Measurements from ENCODE around the gene PPM1N.

Gene PPM1N, protein sequence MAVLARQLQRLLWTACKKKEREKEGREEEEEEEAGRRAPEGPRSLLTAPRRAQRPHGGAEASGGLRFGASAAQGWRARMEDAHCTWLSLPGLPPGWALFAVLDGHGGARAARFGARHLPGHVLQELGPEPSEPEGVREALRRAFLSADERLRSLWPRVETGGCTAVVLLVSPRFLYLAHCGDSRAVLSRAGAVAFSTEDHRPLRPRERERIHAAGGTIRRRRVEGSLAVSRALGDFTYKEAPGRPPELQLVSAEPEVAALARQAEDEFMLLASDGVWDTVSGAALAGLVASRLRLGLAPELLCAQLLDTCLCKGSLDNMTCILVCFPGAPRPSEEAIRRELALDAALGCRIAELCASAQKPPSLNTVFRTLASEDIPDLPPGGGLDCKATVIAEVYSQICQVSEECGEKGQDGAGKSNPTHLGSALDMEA

DNA sequence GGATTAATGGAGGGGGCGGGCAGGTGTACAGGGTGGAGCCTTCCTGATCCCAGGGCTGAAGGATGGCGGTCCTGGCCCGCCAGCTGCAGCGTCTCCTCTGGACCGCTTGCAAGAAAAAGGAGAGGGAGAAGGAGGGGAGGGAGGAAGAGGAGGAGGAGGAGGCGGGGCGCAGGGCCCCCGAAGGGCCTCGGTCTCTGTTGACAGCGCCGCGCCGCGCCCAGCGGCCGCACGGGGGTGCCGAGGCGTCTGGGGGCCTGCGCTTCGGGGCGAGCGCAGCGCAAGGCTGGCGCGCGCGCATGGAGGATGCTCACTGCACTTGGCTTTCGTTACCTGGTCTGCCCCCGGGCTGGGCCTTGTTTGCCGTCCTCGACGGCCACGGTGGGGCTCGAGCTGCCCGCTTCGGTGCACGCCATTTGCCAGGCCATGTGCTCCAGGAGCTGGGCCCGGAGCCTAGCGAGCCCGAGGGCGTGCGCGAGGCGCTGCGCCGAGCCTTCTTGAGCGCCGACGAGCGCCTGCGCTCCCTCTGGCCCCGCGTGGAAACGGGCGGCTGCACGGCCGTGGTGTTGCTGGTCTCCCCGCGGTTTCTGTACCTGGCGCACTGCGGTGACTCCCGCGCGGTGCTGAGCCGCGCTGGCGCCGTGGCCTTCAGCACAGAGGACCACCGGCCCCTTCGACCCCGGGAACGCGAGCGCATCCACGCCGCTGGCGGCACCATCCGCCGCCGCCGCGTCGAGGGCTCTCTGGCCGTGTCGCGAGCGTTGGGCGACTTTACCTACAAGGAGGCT lies at the start of gene PPM1N:
PPM1N (plus strand) TSS at position 33 of the 785 bp plus-strand sequence; CDS start at position 63, 30 bp downstream.
- DNase-seq (ENCODE audit: low read depth in 2 of 2): peak in 1 of 2 donors; percentile 50

DNA sequence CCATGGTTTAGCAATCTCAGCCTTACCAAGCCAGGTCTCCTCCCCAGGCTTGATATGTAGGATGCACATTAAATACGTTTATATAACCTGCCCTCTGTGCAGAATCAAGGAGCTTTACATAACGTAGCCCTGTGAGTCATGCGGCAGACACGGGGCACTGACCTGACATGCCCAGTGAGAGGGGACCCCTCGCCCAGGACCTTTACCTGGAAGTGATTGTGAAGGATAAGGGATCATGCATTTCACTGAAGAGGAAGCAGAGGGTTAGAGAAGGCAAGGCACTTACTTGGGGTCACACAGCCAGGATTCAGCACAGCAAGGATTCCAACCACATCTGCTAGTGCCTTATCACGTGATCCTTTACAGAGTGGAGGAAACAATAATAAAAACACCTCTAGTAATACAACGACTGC lies 49.4 kb upstream of the PPM1N start:
- no peak for DNase-seq (ENCODE audit: low read depth in 2 of 2)

DNA sequence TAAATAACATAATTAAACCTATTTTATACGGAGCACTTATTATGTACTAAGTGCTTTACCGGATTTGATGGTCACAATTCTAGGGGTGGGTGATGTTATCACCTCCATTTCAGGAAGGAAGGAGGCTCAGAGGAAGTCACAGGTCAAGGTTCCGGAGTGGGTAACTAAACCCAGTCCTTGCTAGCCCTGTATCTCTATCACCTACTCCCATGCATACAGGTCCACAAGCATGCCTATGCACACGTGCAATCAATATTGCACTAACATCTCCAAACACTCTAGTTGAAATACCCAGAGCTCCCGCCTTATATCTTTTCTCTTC lies 48.3 kb upstream of the PPM1N start:
- DNase-seq (ENCODE audit: low read depth in 2 of 2): no peak

DNA sequence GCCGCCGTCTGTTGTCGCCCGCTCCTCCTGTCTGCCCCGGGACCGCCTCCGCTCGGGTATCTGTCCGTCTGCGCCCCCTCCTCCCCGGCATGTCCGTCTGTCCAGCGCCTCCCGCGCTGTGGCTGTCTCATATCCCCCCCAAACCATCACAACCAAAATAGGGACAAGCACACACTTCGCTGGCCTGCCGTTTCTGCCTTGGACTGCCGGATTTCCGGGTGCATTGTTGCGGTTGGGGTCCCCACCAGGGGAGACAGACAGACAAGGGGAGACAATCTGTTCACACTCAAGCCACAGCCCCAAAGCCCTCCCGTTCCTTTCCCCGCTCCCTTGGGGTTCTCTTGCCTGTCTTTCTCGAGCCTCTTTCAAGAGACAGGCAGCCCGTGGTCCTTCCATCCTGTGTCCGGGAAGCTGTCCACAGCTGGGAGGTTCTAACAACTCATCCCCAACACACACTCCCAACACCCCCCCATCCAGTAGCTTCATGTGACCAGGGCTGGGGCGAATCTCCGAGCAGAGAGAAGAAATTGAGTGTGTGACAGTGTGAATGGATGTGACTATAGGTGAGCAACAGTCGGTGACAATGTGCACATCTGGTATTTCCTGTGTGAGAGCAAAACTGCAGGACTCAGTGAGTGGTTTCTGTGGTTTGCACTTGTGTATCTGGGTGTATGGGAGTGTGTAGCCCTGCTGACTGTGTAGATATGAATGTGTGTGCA lies 47.0 kb upstream of the PPM1N start:
- no peak for DNase-seq (ENCODE audit: low read depth in 2 of 2)

DNA sequence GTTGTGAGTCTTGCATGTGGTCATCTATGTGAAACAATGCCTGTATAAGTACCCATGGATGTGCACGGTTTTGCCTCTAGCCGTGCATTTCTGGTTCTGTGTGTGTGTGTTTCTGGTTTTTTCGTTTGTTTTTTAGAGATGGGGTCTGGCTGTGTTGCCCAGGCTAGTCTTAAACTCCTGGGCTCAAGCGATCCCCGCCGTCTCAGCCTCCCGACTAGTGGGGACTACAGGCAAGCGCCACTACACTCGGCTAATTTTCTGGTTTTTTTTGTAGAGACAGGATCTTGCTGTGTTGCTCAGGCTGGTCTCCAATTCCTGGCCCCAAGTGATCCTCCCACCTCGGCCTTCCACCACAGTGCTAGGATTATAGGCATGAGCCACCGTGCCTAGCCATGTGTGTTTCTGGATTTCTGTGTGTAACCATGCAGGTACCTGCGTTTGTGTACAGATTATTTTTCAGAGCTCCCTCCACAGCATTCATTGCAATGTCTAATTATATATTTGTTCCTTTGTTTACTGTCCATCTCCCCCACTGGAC lies 46.3 kb upstream of the PPM1N start:
- DNase-seq (ENCODE audit: low read depth in 2 of 2): no peak

DNA sequence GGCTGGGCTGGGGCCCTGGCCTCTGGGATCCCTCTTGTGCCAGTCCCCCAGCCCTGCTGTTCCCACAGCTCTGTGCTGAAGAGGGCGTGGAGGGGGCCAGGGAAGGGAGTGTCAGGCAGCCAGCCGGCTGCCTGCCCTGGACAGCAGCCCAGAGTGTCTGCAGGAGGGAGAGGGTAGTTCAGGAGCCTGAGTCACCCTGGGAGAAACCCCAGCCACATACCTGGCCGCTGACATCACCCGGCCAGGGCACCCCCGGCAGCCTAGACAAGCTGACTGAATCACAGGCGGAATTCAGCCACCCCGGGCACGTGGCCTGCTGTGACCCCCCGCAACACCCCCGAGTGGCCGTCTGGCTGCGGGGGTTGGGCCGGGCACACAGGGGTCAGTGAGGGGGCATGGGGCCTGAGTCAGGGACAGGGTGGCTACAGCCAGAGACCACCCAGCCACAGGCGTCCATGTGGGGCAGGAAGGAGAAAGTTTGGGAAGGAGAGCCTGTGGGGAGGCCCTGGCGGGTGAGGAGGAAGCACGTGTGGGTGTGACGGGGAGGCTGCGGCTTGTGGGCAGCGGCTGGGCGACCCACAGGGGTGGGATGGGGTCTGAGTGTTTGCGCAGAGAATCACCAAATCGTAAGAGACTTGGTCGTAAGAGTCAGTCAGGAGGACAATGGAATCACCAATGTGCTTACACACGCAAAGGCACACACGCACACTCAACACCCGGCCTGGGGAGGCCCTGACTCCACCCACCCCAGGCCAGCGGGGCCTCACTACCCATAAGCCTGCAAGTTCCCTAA lies 42.3 kb upstream of the PPM1N start:
- peak in 1 of 2 donors; percentile 59 for DNase-seq (ENCODE audit: low read depth in 2 of 2)

DNA sequence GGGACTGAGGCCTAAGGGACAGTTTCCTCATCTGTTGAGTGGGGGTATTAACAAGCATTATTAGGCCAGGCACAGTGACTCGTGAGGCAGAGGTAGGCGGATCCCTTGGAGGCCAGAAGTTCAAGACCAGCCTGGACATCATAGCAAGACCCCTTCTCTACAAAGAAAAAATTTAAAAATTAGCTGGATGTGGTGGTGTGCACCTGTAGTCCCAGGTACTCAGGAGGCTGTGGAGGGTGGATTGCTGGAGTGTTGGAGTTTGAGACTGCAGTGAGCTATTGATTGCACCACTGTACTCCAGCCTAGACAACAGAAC lies 41.8 kb upstream of the PPM1N start:
- DNase-seq (ENCODE audit: low read depth in 2 of 2): no peak

DNA sequence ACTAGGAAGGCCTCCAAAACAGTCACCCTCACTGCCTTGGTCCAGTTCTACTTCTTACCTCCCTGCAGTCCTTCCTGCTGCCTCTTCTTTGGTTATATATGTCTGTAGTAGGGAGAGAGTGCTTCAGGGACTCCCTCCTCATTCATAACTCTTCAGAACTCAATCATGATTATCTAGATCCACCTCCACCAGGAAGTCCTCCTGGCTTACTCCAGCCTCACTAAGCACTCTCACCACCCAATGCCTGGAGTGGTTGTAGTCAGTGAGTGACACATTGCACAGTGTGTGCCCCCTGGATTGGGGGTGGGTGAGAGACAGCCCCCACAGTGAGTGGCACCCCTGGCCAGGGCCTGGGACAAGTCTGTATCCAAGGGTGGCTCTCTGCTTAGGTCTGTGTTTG lies 40.5 kb upstream of the PPM1N start:
- no peak for DNase-seq (ENCODE audit: low read depth in 2 of 2)

DNA sequence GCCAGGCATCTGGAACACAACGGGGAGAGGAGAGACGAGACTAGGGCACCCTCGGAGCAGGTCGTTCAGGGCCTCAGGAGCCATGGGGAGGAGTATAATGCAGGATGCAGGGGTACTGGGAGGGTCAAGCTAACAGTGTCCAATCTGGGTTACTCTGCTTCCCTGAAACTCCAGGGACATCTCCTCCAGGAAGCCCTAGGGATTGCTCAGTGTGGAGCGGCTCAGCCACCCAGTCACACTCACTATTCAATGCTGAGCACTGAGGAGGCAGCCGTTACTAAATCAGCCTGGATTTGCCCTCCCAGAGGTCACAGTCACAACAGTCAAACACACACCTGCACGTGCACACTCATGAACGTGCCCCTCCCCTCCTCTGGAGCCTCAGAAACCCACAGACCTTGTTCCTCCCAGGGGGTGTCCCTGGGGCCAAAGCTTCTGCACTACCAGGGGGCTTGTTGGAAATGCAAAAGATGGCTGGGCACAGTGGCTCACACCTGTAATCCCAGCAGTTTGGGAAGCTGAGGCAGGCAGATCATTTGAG lies 37.4 kb upstream of the PPM1N start:
- DNase-seq (ENCODE audit: low read depth in 2 of 2): no peak

DNA sequence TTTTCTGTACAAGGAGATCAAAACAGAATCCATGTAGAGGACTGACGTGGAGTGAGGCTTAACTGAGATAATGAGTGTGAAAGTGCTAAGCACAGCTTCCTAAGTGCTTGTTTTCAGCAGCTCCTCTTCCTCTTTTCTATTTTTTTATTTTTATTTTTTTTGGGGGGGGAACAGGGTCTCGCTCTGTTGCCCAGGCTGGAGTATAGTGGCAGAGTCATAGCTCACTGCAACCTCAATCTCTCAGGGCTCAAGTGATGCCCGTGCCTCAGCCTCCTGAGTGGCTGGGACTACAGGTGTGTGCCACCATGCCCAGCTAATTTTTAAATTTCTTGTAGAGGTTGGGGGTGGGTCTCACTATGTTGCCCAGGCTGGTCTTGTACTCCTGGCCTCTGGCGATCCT lies 36.1 kb upstream of the PPM1N start:
- DNase-seq (ENCODE audit: low read depth in 2 of 2): no peak

DNA sequence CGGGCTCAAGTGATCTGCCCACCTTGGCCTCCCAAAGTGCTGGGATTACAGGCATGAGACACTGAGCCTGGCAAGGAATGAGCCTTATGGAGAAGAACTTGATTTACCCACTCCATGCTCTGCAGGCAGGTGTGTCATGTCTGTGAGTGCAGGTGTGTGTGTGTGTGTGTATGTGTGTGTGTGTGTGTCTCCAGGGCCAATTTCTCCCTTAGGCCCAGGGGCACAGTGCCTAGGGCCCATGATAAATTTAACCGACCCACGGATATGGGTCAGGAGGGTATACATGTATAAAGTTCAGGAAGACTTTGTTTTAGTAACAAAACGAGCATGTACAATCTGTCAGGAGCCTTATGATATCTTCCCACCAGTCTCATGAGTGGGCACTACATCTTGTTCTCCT lies 35.0 kb upstream of the PPM1N start:
- DNase-seq (ENCODE audit: low read depth in 2 of 2): no peak

DNA sequence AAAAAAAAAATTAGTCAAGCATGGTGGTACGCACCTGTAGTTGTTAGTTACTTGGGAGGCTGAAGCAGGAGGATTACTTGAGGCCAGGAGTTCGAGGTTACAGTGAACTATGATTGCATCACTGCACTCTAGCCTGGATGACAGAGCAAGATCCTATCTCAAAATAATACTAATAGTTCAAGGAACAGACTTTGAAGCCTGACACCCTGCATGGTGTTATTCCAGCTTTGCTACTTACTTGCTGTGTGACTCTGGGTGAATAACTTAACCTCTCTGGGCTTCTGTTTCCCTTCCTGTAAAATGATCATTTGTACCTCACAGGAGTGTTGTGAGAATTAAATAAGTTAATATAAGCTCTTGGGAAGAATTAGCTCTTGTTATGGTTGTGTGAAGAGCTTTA lies 34.0 kb upstream of the PPM1N start:
- no peak for DNase-seq (ENCODE audit: low read depth in 2 of 2)

DNA sequence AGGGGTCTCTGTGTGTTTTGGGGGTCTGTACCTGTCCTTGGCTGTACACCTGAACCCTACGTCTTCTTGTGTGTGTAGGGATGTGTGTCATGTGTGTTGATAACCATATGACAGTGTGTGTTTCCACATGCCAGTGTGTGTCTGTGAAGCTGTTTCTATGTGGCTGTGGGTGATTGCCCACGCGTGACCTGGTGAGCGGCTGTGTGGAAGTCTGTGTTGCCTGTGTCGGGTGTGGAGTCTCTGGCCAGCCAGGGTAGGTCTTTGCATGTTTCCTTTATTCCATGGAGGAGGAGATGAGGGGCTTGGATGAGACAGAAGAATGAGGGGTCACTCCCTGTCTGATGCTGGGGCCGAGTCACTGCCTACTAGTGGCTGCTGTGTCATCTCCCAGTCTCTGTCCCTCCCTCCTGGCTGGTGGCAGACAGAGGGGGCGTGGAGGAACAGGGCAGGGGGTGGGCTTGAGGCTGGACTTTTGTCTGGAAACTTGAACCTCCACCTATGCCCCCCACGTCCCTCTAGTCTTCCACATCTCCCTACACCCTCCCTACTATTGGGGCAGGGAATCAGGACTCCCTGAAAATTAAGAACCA lies 33.3 kb upstream of the PPM1N start:
- DNase-seq (ENCODE audit: low read depth in 2 of 2): no peak

DNA sequence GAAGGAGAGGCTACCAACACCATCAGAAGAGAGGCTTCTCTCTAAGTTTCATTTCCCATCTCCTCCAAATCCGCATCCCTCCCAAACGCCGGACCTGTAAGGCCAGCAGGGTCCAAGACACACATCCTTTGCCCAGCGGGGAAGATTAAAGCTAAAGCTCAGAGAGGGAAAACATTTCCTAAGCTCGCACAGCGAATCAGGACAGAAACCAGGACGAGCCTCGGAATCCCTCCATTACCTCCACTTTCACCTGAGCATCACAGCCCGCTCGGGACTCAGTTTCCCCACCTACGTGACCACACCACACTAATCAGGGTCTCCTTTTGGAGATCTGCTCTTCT lies 31.2 kb upstream of the PPM1N start:
- no peak for DNase-seq (ENCODE audit: low read depth in 2 of 2)

DNA sequence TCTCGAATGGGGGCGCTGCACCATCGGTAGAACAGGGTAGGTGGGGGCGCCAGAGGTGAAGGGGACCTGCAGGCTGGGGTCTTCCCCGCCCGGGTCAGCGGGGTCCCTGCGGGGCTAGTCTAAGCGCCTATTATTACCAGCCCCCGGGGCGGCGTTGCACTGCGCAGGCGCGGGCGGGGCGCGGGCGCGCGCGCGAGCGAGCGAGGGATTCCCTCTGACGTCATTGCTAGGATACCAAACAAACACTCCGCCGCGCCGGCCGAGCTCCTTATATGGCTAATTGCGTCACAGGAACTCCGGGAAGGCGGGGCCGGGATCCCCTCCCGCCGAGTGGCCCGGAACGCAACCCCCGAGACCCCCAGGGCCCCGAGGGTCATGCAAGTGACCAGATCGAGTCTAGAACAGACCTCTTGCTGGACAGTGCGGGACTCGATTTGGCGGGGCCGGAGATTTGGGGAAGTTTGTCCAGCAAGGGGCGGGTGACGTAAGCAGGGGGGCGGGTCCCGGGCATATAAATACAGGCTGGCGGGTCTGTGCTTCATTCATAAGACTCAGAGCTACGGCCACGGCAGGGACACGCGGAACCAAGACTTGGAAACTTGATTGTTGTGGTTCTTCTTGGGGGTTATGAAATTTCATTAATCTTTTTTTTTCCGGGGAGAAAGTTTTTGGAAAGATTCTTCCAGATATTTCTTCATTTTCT lies 30.6 kb upstream of the PPM1N start, which contains the start of gene FOSB:
FOSB (plus strand) TSS at position 541 of the 703 bp plus-strand sequence. CDS start 591 bp downstream, outside the sequence.
- DNase-seq (ENCODE audit: low read depth in 2 of 2): peak; percentile 89 to 90

DNA sequence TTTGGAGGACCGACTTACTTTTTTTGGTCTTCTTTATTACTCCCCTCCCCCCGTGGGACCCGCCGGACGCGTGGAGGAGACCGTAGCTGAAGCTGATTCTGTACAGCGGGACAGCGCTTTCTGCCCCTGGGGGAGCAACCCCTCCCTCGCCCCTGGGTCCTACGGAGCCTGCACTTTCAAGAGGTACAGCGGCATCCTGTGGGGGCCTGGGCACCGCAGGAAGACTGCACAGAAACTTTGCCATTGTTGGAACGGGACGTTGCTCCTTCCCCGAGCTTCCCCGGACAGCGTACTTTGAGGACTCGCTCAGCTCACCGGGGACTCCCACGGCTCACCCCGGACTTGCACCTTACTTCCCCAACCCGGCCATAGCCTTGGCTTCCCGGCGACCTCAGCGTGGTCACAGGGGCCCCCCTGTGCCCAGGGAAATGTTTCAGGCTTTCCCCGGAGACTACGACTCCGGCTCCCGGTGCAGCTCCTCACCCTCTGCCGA lies 30.0 kb upstream of the PPM1N start:
- DNase-seq (ENCODE audit: low read depth in 2 of 2): no peak

DNA sequence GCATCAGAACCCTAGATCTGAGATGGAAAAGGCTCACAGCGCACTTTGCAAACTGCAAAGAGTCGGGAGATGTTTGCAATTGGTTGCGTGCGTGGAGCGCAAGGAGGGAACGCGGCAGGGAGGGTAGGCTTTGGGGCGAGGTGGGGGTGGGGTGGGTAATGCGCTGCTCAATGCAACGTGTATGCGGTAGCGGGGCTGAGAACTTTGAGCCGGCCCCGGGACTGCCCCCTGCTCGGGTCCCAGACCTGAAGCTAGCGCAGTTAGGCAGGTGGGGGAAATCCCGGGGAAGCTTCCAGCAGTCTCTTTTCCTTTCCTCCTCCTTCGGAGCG lies 29.5 kb upstream of the PPM1N start:
- no peak for DNase-seq (ENCODE audit: low read depth in 2 of 2)

DNA sequence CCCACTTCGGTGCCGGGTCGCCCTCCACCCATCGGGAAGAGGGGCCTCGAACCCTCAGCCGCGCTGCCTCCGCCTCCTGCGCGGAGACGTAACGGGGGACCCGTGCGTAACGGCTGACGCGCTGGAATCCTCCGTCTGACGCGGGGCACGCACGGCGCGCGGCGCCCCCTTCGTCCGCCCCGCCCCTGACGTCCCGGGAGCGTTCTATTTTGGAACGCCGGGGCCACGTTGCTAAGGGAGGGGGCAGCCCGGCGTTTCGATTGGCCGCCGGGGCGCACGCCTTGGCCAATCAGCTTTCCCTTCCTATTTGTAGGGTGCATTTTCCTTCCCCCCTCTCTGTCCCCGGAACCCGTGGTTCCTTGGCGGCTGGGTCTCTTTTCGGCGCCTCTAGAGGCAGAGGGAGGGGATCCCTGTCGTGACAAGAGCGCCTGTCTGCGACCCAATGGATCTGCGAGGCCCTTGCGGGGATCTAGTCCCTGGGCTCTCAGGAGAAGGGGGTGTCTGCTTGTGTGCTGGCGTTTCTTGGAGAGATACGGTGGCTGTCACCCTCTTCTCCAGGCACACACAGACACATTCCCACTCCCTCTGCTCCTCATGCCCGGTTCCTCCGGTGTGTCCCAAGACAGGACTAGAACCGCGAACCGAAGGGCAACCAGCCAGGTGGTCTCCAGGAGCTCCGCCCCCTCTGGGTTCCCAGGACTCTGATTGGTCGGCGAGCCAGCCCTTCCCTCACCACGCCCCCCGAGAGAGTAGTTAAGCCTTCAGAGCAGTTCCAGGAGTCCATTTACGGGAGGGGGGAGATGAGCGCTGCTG lies 28.9 kb upstream of the PPM1N start:
- peak; percentile 92 for DNase-seq (ENCODE audit: low read depth in 2 of 2)
